ENCODE measurements around the gene RXFP1.
"Not testable (repeated sequence)": the region's sequence is repeated elsewhere in the genome, so short reads cannot be mapped to it uniquely, and the experiment has no call there.

Gene RXFP1

GRCh38 chr4:158652920-158653319, 131.2 kb downstream of the RXFP1 start:
- Histone ChIP-seq H3F3A (ENCODE audit: low read depth) (no peaks in the 10 kb centered on the region), H3K36me3 (ENCODE audit: insufficient read depth, low read length) (no peaks in the 10 kb centered on the region), H3K9ac (ENCODE audit: low read depth, low read length, poor library complexity, severe bottlenecking) (no peak overlapping the region), H3K79me2 (ENCODE audit: insufficient read depth, low read length) (no peaks in the 10 kb centered on the region), H4K20me1 (ENCODE audit: insufficient read depth, low read length, poor library complexity, severe bottlenecking) (no peaks in the 10 kb centered on the region), H3K4me3 (ENCODE audit: low read length, poor library complexity, severe bottlenecking) (peak overlapping the region; percentile 8), H3K4me2 (ENCODE audit: low read depth, low read length, poor library complexity, severe bottlenecking) (peak overlapping the region; percentile 19), H3K4me1 (ENCODE audit: insufficient read depth, low read length, poor library complexity, severe bottlenecking) (no peaks in the 10 kb centered on the region), H3K9me3 (ENCODE audit: insufficient read depth, low read depth, low read length) (no peaks in the 10 kb centered on the region), H3K9me2 (replicated peaks; ENCODE audit: low read depth, low read length) (no peaks in the 10 kb centered on the region), H3K27me3 (ENCODE audit: insufficient read depth, low read length, poor library complexity, severe bottlenecking) (no peaks in the 10 kb centered on the region), H2AFZ (ENCODE audit: low read length) (peak overlapping the region; percentile 85)
- TF ChIP-seq CTCF (conservative IDR thresholded peaks at IDR 0.05; ENCODE audit: low read length) (no peak), EZH2phosphoT487 (IDR thresholded peaks at IDR 0.05; ENCODE audit: borderline replicate concordance) (no peak)

GRCh38 chr4:158656439-158656838, 134.8 kb downstream of the RXFP1 start:
- no peaks in the 10 kb centered on the region for H3F3A ChIP-seq (ENCODE audit: low read depth)
- H3K9ac ChIP-seq (ENCODE audit: low read depth, low read length, poor library complexity, severe bottlenecking): no peak overlapping the region
- H3K27me3 ChIP-seq (ENCODE audit: insufficient read depth, low read length, poor library complexity, severe bottlenecking): no peaks in the 10 kb centered on the region
- no peaks in the 10 kb centered on the region for H4K20me1 ChIP-seq (ENCODE audit: insufficient read depth, low read length, poor library complexity, severe bottlenecking)
- no peaks in the 10 kb centered on the region for H3K36me3 ChIP-seq (ENCODE audit: insufficient read depth, low read length)
- no peak for TF ChIP-seq CTCF (conservative IDR thresholded peaks at IDR 0.05; ENCODE audit: low read length)
- no peak for TF ChIP-seq EZH2phosphoT487 (IDR thresholded peaks at IDR 0.05; ENCODE audit: borderline replicate concordance)
- no peaks in the 10 kb centered on the region for H3K9me2 ChIP-seq (replicated peaks; ENCODE audit: low read depth, low read length)
- no peak overlapping the region for H3K4me3 ChIP-seq (ENCODE audit: low read length, poor library complexity, severe bottlenecking)
- H3K9me3 ChIP-seq (ENCODE audit: insufficient read depth, low read depth, low read length): no peaks in the 10 kb centered on the region
- H3K79me2 ChIP-seq (ENCODE audit: insufficient read depth, low read length): no peaks in the 10 kb centered on the region
- H3K4me1 ChIP-seq (ENCODE audit: insufficient read depth, low read length, poor library complexity, severe bottlenecking): no peaks in the 10 kb centered on the region
- H3K4me2 ChIP-seq (ENCODE audit: low read depth, low read length, poor library complexity, severe bottlenecking): no peak overlapping the region
- no peak overlapping the region for H2AFZ ChIP-seq (ENCODE audit: low read length)

GRCh38 chr4:158657291-158657690, 135.6 kb downstream of the RXFP1 start:
- H2AFZ ChIP-seq (ENCODE audit: low read length): no peak overlapping the region
- no peaks in the 10 kb centered on the region for H3F3A ChIP-seq (ENCODE audit: low read depth)
- no peaks in the 10 kb centered on the region for H3K9me3 ChIP-seq (ENCODE audit: insufficient read depth, low read depth, low read length)
- H3K4me2 ChIP-seq (ENCODE audit: low read depth, low read length, poor library complexity, severe bottlenecking): no peak overlapping the region
- H3K36me3 ChIP-seq (ENCODE audit: insufficient read depth, low read length): no peaks in the 10 kb centered on the region
- no peaks in the 10 kb centered on the region for H3K27me3 ChIP-seq (ENCODE audit: insufficient read depth, low read length, poor library complexity, severe bottlenecking)
- H3K79me2 ChIP-seq (ENCODE audit: insufficient read depth, low read length): no peaks in the 10 kb centered on the region
- no peaks in the 10 kb centered on the region for H4K20me1 ChIP-seq (ENCODE audit: insufficient read depth, low read length, poor library complexity, severe bottlenecking)
- H3K9ac ChIP-seq (ENCODE audit: low read depth, low read length, poor library complexity, severe bottlenecking): no peak overlapping the region
- no peak overlapping the region for H3K4me3 ChIP-seq (ENCODE audit: low read length, poor library complexity, severe bottlenecking)
- no peaks in the 10 kb centered on the region for H3K4me1 ChIP-seq (ENCODE audit: insufficient read depth, low read length, poor library complexity, severe bottlenecking)
- TF ChIP-seq EZH2phosphoT487 (IDR thresholded peaks at IDR 0.05; ENCODE audit: borderline replicate concordance) (no peak), CTCF (conservative IDR thresholded peaks at IDR 0.05; ENCODE audit: low read length) (no peak)
- no peaks in the 10 kb centered on the region for H3K9me2 ChIP-seq (replicated peaks; ENCODE audit: low read depth, low read length)

DNA sequence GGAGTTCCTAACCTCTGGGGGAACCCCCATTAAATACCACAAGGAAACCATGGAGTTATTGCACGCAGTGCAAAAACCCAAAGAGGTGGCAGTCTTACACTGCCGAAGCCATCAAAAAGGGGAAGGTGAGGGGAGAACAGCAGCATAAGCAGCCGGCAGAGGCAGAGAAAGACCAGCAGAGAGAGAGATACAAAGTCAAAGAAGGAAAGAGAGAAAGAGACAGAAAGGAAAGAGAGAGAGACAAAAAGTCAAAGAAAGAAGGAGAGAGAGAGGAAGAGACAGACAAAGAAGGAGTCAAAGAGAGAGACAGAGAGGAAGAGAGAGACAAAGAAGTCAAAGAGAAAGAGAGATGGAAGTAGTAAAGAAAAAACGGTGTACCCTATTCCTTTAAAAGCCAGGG, 141.6 kb downstream of the RXFP1 start:
- H3K4me2 ChIP-seq (ENCODE audit: low read depth, low read length, poor library complexity, severe bottlenecking); H3K9me2 ChIP-seq (replicated peaks; ENCODE audit: low read depth, low read length); H3F3A ChIP-seq (ENCODE audit: low read depth); H3K9me3 ChIP-seq (ENCODE audit: insufficient read depth, low read depth, low read length); H3K9ac ChIP-seq (ENCODE audit: low read depth, low read length, poor library complexity, severe bottlenecking); H3K4me3 ChIP-seq (ENCODE audit: low read length, poor library complexity, severe bottlenecking); H2AFZ ChIP-seq (ENCODE audit: low read length); H3K27me3 ChIP-seq (ENCODE audit: insufficient read depth, low read length, poor library complexity, severe bottlenecking); H3K36me3 ChIP-seq (ENCODE audit: insufficient read depth, low read length): not testable (repeated sequence)
- H4K20me1 ChIP-seq (ENCODE audit: insufficient read depth, low read length, poor library complexity, severe bottlenecking): peaks cover 17% of the 10 kb centered on the region
- H3K4me1 ChIP-seq (ENCODE audit: insufficient read depth, low read length, poor library complexity, severe bottlenecking): peaks cover 12% of the 10 kb centered on the region
- H3K79me2 ChIP-seq (ENCODE audit: insufficient read depth, low read length): peaks cover 20% of the 10 kb centered on the region

GRCh38 chr4:158663707-158664625, 142.3 kb downstream of the RXFP1 start:
- not testable (repeated sequence) for H3K4me3 ChIP-seq (ENCODE audit: low read length, poor library complexity, severe bottlenecking); H3K9me3 ChIP-seq (ENCODE audit: insufficient read depth, low read depth, low read length); H2AFZ ChIP-seq (ENCODE audit: low read length); H3K9ac ChIP-seq (ENCODE audit: low read depth, low read length, poor library complexity, severe bottlenecking); H3K36me3 ChIP-seq (ENCODE audit: insufficient read depth, low read length); H3K4me2 ChIP-seq (ENCODE audit: low read depth, low read length, poor library complexity, severe bottlenecking); H3K9me2 ChIP-seq (replicated peaks; ENCODE audit: low read depth, low read length); H3F3A ChIP-seq (ENCODE audit: low read depth); H3K27me3 ChIP-seq (ENCODE audit: insufficient read depth, low read length, poor library complexity, severe bottlenecking)
- H4K20me1 ChIP-seq (ENCODE audit: insufficient read depth, low read length, poor library complexity, severe bottlenecking): peaks cover 24% of the 10 kb centered on the region
- peaks cover 19% of the 10 kb centered on the region for H3K4me1 ChIP-seq (ENCODE audit: insufficient read depth, low read length, poor library complexity, severe bottlenecking)
- peaks cover 27% of the 10 kb centered on the region for H3K79me2 ChIP-seq (ENCODE audit: insufficient read depth, low read length)

Data from Loucy (cell line).